Mucosa of stomach (tissue), 1 donor: ENCODE results near the gene NKG7.
A peak's percentile ranks its signal among the peaks of the same experiment; 100 is the strongest.

ENCODE experiments used
- H3K27me3 ChIP-seq: one replicate; pipeline ENCODE4 v1.7.0; 2013; ENCODE audit warnings: mild to moderate bottlenecking, low read length; ENCODE audit not compliant: control insufficient read depth, insufficient read depth
- H3K36me3 ChIP-seq: one replicate; pipeline ENCODE4 v1.7.0; 2013; ENCODE audit warnings: low read length; ENCODE audit not compliant: control insufficient read depth, insufficient read depth
- H3K4me1 ChIP-seq: one replicate; pipeline ENCODE4 v1.7.0; 2013; ENCODE audit warnings: mild to moderate bottlenecking, low read length; ENCODE audit not compliant: control insufficient read depth, insufficient read depth
- H3K4me3 ChIP-seq: one replicate; pipeline ENCODE4 v1.7.0; 2013; ENCODE audit warnings: low read length
- H3K9ac ChIP-seq: one replicate; pipeline ENCODE4 v1.7.0; 2013; ENCODE audit warnings: mild to moderate bottlenecking, low read length, moderate library complexity
- H3K9me3 ChIP-seq: one replicate; pipeline ENCODE4 v1.7.0; 2013; ENCODE audit warnings: mild to moderate bottlenecking, low read length, moderate library complexity; ENCODE audit not compliant: control insufficient read depth
- donor health status: Pancreatic carcinoma.

NKG7 gene

DNA sequence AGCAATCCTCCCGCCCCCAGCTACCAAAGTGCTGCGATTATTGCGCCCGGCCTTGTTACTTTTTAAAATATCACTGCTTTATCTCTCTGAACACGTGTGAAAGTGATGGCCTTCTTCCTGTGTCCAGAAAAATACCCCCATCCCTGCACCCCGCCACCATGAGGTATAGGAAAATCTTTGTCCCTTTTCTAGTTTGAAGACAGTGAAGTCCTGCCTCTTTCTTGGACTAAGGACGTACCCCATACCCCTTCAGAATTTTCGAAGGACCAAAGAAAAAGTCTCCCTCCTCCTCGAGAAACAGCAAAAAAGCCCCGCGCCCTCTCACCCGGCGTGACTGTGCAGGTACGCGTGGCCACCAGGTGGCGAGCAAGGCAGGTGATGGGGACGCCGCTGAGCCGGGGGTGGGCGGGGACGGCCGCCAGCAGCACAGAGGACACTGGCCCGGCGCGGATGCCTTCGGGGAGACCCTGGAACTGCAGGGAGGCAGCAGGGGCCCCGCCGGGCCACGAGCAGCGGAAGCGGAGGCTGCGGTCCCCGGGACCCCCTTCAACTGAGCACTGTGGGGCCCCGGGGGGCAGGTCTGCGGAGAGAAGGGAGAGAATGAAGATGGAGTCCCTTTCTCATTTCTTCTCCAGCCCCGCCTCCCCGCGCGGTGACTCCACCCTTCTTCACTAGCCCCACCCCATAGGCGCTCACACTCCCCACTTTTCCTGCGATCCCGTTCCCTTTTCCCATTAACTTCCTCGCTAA is 33.7 kb downstream of the NKG7 start:
- peak overlapping the region; percentile 37 for H3K9ac ChIP-seq
- H3K4me3 ChIP-seq = peak overlapping the region; percentile 23
- H3K9me3 ChIP-seq = no peaks in the 10 kb centered on the region
- no peaks in the 10 kb centered on the region for H3K36me3 ChIP-seq
- peaks cover 8% of the 10 kb centered on the region for H3K4me1 ChIP-seq
- H3K27me3 ChIP-seq = peaks cover 6% of the 10 kb centered on the region

DNA sequence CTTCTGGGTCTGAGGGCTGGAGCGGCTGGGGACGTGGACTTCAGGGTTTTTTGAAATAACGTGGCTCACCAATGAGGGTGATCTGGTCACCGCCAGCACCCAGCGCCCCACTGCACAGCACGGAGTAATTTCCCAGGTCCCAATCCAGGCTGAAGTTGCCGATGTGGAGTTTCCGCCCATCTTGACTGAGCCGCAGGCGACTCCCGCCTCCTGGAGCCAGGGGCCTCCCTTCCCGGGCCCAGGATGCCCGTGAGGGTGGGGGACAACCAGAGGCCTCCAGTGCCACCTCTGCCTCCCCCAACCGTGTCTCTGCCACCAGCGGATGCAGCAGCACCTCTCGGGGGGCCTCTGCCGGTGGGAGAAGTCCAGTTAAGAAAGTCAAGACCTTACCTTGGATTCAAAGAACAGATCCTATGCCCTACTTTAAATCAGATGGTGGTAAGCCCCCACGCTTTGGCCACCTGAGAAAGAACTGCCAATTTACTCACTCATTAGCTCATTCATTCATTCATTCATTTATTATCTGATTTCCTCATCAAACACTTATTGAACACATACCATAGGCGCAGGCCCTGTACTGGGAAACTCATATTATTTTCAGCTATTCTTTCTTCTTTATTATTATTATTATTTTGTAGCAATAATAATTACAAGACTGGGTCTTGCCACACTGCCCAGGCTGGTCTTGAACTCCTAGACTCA is 34.4 kb downstream of the NKG7 start:
- Histone ChIP-seq H3K4me3 (no peak overlapping the region), H3K36me3 (no peaks in the 10 kb centered on the region), H3K9me3 (no peaks in the 10 kb centered on the region), H3K27me3 (peaks cover 6% of the 10 kb centered on the region), H3K9ac (no peak overlapping the region), H3K4me1 (peaks cover 8% of the 10 kb centered on the region)

DNA sequence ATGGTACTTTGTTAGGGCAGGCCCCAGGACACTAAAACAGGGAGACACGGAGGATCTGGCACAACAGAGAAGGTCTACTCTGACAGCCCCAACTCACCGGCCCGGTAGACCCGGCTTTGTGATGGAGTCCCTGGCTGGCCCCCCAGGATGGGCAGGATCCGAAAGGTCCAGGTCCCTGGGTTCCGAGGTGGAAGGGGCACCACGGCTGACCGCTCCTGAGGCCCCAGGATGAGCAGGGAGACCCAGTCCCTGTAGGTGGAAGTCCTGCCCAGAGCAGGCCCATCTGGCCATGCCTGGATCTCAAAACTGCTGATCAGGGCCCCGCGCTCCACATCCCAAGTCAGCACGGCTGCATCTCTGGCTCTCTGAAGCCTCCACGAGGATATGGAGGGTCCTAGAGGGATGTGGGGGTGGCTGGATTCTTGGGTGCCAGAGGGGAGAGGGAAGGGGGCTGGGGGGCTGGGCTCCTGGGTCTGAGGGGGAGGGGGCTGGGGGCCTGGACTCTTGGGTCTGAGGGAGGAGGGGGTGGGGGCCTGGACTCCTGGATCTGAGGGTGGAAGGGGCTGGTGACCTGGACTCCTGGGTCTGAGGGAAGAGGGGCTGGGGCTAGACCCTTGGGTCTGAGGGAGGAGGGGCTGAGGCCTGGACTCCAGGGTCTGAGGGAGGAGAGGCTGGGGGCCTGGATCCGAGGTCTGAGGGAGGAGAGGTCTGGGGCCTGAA is 35.2 kb downstream of the NKG7 start:
- no peak overlapping the region for H3K4me3 ChIP-seq
- peaks cover 6% of the 10 kb centered on the region for H3K27me3 ChIP-seq
- H3K36me3 ChIP-seq = no peaks in the 10 kb centered on the region
- no peaks in the 10 kb centered on the region for H3K9me3 ChIP-seq
- peaks cover 8% of the 10 kb centered on the region for H3K4me1 ChIP-seq
- no peak overlapping the region for H3K9ac ChIP-seq

DNA sequence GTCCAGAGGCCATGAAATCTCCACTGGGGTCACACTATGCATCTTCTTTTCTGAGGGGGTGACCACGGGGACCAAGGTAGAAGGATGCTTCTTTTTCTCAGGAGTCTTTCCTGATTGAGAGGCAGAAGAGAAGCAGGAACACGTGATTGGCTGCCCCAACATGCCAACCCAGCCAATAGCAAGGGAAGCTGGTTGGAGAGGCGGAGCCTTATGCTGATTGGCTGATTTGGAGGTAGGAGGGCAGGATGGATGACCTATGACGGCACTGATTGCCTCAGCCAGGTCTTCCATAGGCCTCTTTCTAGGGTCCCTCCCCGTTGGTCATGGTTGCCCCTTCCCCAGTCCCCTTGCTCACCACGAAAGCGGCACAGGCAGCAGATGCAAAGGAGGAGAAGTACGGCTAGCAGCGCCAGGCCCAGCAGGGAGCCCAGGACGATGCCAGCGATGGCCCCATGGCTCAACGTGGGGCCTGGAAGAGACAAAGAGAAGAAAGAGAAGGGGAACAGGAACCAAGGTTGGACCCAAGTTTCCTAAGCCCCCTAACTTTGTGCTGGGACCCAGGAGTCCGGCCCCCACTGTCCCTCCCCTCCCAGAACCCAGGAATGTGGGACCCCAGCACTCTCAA is 38.5 kb downstream of the NKG7 start:
- no peaks in the 10 kb centered on the region for H3K9me3 ChIP-seq
- H3K4me3 ChIP-seq = no peak overlapping the region
- H3K4me1 ChIP-seq = peaks cover 4% of the 10 kb centered on the region
- H3K9ac ChIP-seq = no peak overlapping the region
- no peaks in the 10 kb centered on the region for H3K36me3 ChIP-seq
- peaks cover 11% of the 10 kb centered on the region for H3K27me3 ChIP-seq

DNA sequence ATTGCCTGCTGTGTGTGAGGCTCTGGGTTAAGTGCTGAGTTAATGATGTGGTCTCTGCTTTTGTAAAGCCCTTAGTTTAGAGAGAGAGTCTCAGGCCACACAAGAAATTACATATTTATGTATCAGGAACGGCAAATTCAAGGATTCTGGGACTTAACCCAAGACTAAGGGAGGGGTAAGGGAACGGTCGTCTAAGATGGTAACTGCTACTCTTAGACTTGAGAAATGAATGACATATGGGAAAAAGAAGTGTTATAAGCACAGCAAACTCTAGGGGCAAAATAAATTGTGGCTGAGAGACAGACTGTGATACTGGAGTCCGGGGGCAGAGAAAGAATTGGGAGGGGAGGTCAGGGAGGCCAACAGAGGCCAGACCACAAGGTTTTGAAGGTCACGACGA is 40.7 kb downstream of the NKG7 start:
- H3K4me1 ChIP-seq = no peaks in the 10 kb centered on the region
- H3K27me3 ChIP-seq = peaks cover 27% of the 10 kb centered on the region
- no peak overlapping the region for H3K4me3 ChIP-seq
- H3K36me3 ChIP-seq = no peaks in the 10 kb centered on the region
- no peaks in the 10 kb centered on the region for H3K9me3 ChIP-seq
- H3K9ac ChIP-seq = no peak overlapping the region

DNA sequence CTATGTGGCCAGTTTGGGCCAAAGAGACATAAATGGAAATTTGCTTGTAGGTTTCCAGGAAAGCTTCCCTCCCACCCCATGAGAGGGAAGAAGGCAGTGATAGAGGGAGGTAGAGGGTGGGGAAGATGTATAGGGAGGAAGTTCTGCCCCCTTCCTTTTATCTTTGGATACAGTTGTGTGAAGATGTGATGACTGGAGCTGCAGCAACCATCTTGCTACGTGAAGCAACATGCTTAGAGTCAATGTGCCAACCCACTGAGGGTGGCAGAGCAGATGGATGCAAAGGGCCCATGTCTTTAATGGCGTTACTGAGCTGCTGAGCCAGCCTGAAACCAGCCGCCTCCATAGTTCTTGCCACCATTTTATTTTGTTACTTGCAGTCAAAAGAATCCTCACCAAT is 41.3 kb downstream of the NKG7 start:
- Histone ChIP-seq H3K9me3 (no peaks in the 10 kb centered on the region), H3K9ac (no peak overlapping the region), H3K4me1 (no peaks in the 10 kb centered on the region), H3K36me3 (no peaks in the 10 kb centered on the region), H3K4me3 (no peak overlapping the region), H3K27me3 (peaks cover 29% of the 10 kb centered on the region)

DNA sequence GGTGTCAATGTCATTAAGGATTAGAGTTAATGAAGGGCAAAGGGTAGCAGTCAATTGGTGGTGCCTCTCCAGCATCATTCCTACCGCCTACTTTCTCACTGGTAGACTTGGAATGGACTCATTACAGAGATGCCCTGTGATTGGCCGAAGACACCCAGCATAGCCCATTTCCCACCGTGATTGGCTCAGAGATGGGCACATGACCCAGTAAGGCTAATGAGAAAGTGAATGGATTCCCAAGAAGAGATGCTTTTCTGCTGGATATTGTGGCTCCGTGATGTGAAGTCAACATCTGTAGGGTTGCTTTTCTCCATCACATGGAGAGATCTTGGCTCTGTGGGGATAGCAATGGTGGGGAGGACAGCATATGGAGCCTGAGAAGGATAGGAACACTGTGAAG is 42.1 kb downstream of the NKG7 start:
- H3K27me3 ChIP-seq = peaks cover 32% of the 10 kb centered on the region
- no peak overlapping the region for H3K4me3 ChIP-seq
- no peak overlapping the region for H3K9ac ChIP-seq
- no peaks in the 10 kb centered on the region for H3K4me1 ChIP-seq
- H3K9me3 ChIP-seq = no peaks in the 10 kb centered on the region
- no peaks in the 10 kb centered on the region for H3K36me3 ChIP-seq

DNA sequence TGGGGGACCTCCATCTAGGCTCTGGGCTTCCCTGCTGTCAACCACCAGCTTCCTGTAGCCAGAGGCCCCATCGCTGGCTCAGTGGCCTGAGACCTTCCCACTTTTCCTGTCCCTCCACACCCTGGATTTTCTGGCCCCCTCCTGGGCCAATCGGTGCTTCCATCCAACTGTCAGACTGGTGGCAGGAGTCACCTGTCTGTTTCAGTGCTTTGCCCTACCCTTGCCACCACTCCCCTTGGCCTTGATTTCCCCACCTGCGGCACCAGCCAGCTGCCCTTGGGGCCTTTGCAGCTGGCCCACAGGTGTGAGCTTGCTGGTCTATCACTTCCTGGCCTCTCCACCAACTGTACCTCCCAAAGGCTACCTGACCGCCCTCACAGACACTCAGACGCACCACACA is 43.0 kb downstream of the NKG7 start:
- no peaks in the 10 kb centered on the region for H3K4me1 ChIP-seq
- H3K36me3 ChIP-seq = no peaks in the 10 kb centered on the region
- peaks cover 32% of the 10 kb centered on the region for H3K27me3 ChIP-seq
- no peak overlapping the region for H3K4me3 ChIP-seq
- no peaks in the 10 kb centered on the region for H3K9me3 ChIP-seq
- H3K9ac ChIP-seq = no peak overlapping the region

DNA sequence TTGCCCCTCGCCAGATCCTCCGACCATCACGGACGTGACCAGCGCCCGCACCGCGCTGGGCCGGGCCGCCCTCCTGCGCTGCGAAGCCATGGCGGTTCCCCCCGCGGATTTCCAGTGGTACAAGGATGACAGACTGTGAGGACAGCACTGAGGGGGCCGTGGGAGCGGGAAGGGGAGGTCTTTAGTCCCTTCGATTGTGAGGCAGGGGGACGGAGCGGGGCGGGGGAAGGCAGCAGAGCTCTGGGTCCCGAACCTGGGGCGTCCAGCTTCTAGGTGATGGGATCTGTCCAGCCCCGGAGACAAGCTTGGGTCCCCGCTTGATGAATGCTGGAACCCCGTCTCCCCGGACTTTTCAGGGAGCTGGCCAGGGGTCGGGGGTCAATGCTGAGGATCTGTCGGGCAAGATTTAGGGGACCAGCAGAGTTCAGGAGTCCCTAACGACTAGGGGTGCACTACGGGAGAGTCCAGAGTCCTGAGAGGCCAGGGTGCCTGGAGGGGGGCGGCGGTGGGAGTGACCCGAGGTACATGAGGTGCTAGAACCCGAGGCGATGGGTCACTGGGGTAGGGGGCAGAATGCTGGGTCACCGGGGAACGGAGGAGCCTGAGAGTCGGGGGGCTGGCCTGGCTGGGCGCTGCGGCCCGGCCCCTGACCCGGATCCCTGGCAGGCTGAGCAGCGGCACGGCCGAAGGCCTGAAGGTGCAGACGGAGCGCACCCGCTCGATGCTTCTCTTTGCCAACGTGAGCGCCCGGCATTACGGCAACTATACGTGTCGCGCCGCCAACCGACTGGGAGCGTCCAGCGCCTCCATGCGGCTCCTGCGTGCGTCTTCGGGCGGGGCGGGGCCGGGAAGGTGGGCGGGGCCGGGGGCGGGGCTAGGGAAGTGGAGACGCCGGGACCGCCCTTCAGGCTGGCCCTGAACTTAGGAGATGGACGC is 45.1 kb downstream of the NKG7 start:
- Histone ChIP-seq H3K36me3 (no peaks in the 10 kb centered on the region), H3K4me3 (no peak overlapping the region), H3K4me1 (no peaks in the 10 kb centered on the region), H3K27me3 (peaks cover 32% of the 10 kb centered on the region), H3K9me3 (no peaks in the 10 kb centered on the region), H3K9ac (no peak overlapping the region)

DNA sequence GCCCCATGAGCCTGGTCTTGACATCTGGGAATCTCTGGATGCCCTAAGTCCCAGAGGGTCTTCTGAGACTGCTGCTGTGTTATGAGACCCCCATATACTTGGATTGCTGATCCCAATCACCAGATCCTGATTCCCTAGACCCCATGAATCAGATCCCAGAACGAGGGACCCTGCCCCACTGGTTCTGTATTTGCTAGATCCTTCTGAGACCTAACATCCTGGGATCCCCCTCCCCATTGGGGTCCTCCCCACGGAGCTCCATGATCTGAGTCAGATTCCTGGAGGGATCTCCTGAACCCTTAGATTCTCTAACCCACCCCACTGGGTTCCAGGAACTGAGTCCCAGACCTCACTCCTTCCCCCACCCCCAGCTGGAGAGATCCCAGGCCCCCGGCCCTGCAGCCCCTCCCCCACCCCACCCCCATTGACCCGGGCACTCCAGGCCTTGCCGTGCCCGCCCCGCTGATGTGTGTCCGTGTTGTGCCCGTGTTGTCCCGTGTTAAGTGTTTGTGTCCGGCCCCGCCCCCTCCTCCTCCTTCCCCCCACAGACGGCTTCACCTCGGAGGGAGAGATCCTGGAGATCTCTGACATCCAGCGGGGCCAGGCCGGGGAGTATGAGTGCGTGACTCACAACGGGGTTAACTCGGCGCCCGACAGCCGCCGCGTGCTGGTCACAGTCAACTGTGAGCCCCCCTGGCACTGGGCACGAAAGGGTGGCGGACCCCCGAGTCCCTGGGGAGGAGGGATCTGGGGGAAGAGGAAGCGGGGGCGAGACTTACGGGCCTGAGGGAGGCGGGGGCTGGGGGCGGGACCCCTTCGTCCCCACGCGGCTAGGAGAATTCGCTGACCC is 46.0 kb downstream of the NKG7 start:
- no peak overlapping the region for H3K4me3 ChIP-seq
- H3K9me3 ChIP-seq = no peaks in the 10 kb centered on the region
- no peaks in the 10 kb centered on the region for H3K36me3 ChIP-seq
- peaks cover 38% of the 10 kb centered on the region for H3K27me3 ChIP-seq
- H3K9ac ChIP-seq = no peak overlapping the region
- H3K4me1 ChIP-seq = no peaks in the 10 kb centered on the region
